CD4-positive, alpha-beta T cell treated with Interleukin-15 for 4 hours (primary cell): ENCODE data around the gene C1orf198.

Experiments
- DNase-seq: peaks from one replicate; pipeline ENCODE4 v3.0.0-alpha.2; 2020; ENCODE audit warnings: low spot score

The C1orf198 gene

GRCh38 chr1:230808281-230808872, 59.9 kb downstream of the C1orf198 start:
- DNase-seq: no peak

GRCh38 chr1:230807561-230808280, 60.6 kb downstream of the C1orf198 start:
- no peak for DNase-seq

- no peak for DNase-seq
Measured at GRCh38 chr1:230807029-230807428, 61.3 kb downstream of the C1orf198 start.

- DNase-seq: no peak
Measured at GRCh38 chr1:230806552-230806951, 61.8 kb downstream of the C1orf198 start.

DNA sequence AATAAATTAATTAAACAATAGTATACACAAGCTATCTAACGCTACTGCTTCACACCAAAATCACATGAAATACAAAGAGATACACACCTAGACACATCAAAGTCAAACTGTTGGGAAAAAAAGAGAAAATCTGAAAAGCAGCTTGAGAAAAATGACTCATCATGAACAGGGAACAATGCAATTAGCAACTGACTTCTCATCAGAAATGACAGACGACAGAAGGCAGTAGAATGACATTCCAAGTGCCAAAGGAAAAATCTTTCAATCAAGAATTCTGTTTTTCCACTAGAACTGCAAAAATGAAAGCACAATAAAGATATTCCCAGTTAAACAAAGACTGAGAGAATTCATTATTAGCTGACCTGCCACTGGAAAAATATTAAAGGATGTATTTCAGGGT, 63.9 kb downstream of the C1orf198 start:
- DNase-seq: no peak

DNA sequence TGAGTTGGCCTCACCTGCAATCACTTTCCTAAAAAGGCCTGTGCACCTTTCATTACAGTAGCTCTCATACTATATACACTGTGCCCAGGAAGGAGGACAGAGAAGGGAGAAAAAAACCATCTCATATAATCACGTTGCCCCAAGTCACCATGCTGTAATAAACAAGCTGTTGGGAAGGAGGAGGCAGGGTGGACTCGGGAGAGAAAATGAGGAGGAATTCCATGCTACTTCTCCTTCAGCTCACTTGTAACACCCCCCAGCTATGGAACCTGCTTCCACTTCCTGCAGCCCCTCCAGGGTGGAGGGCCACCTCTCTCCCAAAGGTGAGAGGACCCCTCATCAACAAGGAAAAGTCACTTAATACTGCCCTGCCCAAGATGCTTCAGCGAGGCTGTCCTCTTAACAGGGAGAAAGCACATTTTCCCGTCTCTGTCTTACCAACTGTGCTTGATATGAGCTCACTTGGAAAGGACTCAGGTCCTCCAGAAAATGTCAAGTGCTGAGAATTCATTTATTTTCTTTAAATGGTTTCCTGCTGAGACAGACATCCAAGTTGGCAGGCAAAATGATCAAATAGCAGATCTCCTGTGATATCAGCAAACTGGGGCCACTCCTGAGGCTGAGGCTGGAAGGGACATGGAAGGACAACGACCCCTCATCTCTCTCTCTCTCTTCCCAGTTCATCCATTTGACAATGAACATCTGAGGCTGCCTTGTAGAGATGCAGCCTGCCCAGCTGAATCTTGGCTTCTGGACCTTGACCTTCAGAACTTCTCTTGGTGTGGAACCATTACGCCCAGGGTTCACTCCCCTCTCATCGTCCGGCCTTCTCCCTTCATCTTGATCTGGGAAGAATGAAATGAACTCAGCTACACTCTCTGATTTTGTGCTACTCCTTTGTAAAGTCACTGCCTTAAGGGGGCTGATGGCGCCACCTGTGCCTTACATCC, 67.2 kb downstream of the C1orf198 start:
- no peak for DNase-seq

DNA sequence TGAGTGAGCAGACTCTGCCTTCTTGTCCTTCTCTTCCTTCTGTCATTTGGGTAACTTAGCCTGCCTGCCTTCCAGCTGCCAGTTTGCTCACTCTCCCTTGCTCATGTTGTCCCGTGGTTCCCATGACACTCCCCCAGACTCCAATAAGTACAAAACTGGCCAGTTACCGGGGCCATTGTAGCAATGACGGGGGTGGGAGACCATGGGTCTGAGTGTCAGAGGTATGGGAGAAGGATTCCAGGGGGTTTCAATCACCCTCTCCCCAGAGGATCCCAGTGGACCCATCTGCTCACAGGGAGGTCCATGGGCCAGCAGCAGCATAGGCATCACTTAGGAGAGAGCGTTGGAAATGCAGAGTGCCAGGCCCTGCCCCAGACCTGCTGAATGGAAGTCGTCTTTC, 69.8 kb downstream of the C1orf198 start:
- DNase-seq: no peak

- DNase-seq: no peak
Measured at GRCh38 chr1:230797942-230798365, 70.4 kb downstream of the C1orf198 start.

DNA sequence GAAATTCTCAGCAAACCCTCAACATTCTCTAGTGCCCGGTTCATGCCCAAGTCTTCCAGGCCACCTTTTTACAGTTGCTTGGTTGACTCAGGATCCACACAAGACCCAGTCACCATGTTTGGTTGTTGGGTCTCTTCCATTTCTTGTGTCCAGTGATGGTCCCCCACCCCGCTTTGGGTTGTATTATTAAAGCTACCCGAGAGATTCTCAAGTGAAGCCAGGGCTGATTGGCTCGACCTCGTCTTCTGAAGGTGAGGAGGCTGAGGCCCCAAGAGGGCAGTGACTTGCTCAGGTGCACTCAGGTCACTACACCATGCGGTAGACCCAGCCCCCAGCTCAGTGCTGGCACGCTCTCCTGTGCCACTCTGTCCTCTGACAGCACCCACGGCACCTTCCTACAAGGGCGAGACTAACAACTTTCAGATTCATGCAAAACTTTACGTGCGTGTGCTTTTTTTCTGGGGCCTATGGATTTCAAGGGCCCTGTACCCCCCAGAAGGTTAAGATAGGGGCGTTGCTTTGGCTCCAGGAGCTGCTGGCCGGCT, 70.9 kb downstream of the C1orf198 start:
- no peak for DNase-seq

GRCh38 chr1:230796626-230797025, 71.7 kb downstream of the C1orf198 start:
- DNase-seq: no peak

DNA sequence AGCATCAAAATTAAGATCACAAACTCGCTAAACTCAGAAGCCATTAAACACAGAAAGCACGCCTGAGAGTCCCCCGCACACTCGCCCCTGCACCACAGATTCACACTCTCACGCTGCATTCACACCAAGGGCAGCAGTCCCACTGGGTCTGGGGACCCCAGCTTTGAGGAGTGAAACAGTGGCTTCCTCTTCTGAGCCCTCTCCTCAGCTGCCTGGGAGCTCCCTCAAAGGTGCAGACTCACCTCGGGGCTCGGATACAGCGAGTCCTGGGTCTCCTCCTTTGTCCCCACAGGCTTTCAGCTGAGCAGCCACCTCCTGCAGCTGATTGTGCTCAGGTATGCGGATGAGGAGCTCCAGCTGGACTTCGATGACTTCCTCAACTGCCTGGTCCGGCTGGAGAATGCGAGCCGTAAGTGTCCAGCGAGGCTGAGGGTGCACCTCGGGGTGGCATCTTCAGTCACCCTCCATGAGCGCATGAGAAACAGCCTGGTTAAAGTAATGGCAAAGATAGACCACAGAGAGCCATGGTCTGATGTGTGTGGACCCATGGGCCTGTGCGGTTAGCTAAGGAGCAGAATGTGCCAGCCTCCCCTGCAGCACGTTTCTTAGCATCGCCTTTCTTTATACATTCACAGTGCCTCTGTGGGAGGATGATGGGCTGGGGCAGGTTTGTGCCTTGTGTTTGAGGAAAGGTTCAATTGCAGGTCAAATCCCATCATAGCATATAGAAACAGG, 73.3 kb downstream of the C1orf198 start:
- no peak for DNase-seq

GRCh38 chr1:230794431-230794830, 73.9 kb downstream of the C1orf198 start:
- no peak for DNase-seq

GRCh38 chr1:230793463-230793745, 74.9 kb downstream of the C1orf198 start:
- no peak for DNase-seq

DNA sequence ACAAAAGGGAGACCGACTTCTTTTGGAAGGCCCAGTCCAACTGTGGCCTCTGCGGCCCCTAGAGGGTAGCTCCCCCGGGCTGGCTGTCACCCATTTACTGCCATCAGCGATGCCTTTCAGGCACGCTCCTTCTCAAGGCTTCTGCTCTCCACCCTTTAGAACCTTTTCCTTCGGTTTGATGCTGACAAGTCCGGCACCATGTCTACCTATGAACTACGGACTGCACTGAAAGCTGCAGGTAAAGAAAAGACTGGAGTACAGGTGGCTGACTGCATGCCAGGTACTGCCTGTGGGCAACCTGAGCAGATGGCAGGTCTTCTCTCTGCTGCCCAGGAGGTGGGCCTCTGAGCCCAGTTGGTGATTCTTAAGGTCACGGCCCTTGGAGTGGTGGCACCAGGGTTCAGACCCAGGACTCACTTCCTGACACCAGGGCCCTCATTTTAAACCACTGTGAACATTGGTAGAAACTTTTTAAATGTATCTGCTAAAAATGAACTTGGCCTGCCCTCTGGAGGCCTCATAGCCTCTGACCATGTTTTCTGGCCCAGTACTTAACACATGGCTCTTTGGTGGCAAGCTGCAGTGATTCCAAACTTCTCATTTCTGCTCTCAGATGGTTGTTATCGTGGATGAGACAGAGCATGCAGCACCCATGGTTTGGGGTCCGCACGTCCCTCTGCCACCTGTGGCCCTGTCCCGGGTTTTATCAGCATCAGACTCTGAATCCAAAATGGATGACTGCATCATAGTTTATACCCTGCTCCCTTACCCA, 75.4 kb downstream of the C1orf198 start:
- no peak for DNase-seq

GRCh38 chr1:230791986-230792564, 76.2 kb downstream of the C1orf198 start:
- DNase-seq: no peak

- no peak for DNase-seq
Measured at GRCh38 chr1:230790026-230790425, 78.3 kb downstream of the C1orf198 start.

- DNase-seq: no peak
Measured at GRCh38 chr1:230788561-230789275, 79.6 kb downstream of the C1orf198 start.

GRCh38 chr1:230787471-230787870, 80.8 kb downstream of the C1orf198 start:
- no peak for DNase-seq
